CD1c-positive myeloid dendritic cell (primary cell): ENCODE results near the gene EBF3.

ENCODE experiments used
- DNase-seq: peaks from one replicate; pipeline ENCODE4 v3.0.0-alpha.2; 2016; ENCODE audit errors: extremely low spot score

Gene EBF3

DNA sequence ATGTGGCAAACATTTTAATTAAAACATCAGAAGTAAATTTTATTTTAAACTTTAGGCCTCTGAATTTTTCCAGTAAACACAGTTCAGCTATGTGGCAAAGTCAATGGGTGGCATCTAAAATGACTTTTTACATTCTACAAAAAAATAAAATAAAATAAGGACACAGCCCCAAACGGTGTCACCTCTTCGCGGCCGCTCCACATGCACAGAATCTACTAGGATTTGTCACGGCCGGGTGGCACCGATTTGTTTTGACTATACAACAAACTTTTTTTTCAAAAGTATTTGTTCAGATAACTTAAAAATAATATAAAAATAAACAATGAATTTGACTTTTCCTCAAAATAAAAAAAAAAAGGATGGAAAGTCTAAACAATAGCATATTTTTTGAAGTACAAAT is 127.8 kb downstream of the EBF3 start:
- no peak for DNase-seq

DNA sequence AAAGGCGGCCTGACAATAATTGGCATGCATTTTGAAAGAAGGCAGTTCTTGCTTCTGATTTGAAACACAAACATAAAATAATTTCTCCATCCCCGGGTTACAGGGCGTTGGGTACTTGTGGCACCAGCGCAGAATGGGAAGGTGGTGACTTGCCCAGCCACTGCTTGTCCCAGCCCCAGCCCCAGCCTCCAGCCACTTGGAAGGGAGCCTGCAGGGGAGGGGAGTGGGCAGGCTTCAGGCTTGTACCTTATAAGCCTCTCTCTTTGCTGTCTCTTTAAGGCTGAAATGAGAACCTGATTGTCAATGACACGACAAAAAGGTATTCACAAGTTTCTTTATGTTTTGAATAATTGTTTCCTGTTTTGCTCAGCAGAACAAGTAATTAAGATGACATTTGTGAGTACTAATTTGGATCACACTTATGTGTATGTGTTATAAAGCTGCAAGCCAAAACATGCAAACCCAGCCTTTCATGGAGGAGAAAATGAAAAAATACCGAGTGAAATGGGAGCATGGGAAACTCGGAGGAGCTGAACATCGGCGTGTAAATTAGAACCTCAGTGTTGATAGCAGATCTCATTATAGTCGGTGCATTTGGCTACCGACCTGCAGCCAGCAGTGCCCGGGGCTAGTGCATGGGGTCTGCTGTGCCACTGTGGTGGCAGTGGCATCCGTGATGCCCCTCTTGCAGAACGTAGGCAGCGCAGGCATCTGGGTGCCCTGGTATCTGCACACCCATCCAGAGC is 129.9 kb downstream of the EBF3 start:
- DNase-seq: no peak

DNA sequence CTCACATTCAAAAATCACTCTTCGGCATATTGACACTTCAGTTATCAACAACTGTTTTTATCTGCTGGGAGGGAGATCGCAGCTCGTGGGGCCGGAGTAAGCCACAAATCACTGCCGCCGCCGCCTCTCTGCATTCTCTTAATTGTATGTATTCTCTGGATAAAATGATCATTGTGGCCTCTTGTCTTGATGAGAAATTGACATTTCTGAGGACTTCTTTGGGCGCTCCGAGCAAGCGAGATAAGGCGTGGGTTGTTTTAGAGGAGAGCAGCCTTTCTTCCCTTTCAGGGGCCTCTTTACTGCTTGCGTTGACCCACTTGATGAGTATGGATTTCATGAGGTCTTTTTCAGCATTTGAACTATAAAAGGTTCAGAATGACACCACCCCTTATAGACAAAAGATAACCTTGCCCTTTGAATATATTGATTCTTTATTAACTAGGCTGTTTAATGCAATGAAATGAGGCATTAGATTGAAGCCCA is 130.6 kb downstream of the EBF3 start:
- DNase-seq: no peak

DNA sequence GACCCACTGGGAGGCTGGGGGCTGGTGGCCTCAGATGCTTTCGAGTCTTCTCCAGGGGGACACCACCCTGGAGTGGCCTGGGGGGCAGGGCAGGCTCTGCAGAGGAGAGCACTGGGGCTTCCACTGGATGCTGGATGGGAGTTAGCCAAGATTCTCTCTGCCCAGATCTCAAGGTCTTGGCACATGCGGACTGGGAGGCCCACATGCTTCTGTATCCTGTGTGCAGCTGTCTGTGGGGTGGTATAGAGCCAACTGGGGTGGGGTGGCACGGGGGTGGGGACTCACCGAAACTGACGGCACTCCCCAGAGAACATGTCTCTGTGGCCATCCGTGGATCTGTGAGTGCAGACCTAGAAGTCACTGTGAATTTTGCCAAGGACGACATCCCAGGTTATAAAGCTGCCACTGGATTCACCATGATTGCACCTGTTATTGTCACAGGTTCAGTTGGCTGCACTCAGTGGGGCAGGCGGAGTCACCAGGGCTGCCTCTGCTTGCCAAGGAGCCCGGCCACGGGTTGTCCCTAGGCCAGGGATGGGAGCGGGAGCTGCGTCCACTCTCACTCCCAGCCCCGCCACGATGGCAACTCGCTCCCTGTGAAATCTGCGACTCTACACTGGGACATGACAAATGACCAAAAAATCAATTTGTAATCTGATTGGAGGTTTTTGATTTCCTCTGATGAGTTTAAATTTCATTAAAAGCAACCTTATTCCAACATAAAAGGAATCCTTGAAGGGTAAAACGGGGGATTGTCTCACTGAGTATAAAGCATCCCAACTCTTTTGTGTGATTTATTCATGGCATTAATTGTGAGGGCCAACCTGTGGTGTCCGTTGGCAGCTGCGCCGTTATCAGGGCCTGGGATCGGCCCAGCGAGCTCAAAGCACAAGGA is 131.3 kb downstream of the EBF3 start:
- no peak for DNase-seq

DNA sequence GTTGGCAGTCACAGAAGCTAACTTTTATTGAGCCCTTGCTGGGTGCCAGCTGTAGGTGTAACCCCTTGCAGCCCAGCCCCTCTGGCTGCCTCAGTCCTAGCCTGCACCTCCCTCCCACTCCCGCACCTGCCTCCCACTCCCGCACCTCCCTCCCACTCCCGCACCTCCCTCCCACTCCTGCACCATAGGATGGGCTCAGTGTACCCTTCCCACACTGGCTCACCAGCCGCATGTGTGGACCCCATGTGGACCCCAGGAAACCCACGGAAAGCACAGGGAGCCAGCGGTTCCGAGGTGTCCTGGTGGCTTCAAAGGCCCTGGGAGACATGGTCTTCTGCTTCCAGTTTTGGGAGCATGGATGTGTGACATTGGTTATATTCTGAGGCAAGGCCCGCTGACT is 132.9 kb downstream of the EBF3 start:
- DNase-seq: no peak

DNA sequence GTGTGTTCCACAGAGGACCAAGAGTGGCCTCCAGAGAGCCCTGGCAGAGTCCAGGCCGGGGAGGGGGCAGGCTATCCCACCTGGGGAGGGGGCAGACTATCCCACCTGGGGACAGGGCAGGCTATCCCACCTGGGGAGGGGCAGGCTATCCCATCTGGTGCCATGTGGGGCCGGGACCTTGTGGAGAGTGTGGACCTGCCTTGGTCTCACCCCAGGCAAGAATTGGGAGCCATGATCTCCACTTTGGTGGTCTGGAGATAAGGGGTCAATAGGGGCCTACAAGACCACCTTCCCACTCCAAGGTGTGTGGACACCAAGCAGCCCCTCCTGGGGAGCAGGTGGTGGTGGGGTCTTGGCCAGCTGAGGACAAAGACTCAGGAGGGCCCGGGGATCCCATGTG is 138.2 kb downstream of the EBF3 start:
- no peak for DNase-seq

DNA sequence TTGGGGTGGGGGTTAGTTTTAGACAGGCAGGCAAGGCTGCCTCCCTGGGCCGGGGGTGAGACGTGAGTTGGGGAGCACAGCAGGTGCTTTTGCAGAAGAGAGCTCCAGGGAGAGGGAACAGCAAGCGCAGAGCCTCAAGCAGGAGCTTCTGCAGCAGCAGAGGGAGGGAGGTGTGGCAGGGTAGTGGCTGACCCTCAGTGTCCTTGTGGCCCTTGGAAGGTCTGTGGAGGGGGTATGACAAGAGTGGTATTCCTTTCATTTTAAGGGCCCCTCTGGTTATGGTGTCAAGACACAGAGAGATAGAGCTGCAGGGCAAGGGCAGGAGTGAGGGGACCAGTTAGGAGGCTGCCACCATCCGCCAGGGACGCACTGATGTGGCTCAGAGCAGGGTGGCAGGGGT is 138.9 kb downstream of the EBF3 start:
- no peak for DNase-seq

DNA sequence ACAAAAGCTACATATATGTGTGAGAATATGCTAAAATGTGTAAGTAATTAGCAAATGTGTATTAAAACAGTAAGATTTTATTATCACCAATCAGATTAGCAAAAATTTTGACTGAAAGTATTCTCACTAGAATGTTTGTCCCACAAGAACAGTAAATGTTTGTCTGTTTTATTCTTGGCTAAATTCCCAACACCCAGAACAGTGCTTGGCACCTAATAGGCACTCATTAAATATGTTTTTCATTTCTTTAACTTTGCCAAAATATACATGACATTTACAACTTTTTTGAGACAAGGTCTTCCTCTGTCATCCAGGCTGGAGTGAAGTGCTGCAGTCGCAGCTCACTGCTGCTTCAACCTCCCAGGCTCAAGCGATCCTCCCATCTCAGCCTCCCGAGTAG is 143.6 kb downstream of the EBF3 start:
- DNase-seq: no peak

DNA sequence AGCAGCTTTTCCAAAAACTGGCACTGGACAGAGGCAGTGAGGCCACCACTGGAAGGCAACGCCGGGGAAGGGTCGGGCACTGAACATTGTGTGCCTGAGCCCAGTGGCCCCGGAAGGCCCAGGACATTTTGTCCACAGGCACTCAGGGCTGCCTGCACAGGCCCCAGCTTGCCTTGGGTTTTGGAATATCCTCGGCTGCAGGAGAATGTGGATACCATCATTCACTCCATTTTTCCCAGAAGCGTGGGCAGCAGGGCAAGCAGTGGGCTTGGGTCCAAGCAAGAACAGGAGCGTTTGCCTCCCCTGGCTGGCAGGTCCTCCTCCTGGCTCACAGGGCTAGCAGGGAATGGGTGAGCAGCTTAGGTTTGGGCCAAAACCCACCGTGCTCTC is 147.4 kb downstream of the EBF3 start:
- DNase-seq: no peak

DNA sequence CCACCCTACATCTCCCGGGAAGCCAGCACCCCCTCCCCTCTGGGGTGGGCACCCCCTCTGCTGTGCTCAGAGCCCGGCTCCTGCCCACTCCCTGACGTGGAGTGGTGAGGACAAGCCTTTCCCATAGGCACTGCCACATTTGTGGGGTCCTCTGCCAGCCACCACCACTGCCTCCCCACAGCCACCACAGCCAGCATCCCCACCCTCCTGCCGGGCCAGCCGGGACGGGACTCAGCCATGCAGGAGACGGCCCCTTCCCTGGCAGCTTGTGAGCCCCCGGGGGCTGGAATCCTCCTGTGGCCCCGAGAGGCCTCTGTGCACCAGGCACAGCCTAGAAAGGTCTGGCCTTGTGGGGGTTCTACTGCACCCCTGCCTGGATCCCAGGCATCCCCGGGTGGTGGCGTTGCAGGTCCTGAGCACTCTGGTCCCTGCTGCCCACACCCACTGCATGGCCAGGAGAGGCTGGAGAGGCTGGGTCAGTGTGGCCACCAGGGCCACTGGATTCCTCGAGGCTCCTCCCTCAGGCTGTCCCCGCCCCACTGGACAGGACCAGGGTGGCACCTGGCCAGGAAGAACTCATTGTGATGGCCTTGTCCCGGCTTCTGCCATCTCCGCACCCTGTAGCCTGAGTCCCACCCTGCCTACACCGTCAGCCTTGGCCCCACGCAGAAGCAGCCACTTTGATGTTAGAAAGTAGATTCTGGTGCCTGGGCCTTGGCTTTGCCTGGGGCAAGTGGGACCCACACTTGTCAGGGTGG is 148.0 kb downstream of the EBF3 start:
- DNase-seq: no peak

DNA sequence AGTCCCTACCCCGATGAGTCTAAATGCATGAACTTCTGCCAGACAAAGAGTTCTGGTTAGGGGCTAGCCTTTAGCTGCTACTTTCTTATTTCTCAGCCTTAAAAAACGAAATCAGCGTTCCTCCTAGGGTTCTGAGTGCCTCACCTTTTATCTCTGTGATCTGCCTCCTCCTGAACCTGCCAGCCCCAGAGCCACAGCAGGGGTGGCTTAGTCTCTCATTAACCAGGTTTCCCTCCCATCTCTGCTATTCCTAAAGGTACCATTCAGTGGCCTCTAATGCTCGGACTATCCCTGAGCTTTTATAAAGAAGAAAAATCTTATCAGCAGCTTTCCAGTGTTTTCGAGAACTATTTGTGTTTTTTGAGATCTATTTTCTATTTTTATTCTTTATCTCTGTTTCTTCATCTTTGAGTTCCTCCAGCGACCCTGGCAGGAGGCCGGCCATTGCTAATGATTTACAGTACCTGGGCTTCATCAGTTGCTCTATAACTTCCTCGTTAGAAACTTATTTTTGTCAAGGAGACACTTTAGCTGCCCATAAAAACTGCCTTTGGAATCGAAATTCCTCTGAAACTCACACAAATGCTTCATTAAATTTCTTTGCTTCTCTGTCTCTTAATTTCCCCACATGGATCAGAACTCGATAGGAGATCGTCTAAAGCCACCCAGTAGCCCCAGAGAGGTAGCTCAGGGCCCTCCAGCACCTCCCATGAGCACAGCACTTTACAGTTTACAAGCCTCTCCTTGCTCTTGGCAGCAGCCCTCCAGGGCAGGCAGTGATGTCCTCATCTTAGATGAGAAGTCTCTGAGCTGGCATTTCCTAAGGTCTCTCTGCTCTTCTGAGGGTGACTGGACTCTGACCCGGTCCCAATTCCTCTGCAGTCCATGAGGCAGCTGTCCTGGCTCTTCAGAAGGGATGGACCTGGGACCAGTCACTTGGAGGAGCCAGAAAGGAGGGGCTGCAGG is 149.1 kb downstream of the EBF3 start:
- DNase-seq: no peak

DNA sequence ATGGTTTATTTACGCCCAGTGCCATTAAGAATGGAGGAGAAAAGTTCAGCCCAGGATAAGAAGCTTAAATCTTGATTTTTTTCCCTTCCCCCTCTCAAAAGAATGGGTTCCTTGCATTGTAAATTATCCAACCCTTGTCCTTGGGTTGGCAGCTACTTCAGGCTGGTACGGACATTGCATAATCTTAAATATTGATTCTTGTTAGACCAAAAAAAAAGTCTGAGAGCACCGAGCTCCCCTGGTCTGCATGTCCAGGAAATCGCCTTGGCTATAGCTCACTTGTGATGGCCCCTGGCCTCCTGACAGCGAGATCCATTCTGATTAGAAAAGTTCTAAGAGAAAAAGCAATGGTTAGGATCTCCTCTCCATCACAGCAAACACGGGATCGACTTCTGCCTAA is 151.7 kb downstream of the EBF3 start:
- DNase-seq: no peak

DNA sequence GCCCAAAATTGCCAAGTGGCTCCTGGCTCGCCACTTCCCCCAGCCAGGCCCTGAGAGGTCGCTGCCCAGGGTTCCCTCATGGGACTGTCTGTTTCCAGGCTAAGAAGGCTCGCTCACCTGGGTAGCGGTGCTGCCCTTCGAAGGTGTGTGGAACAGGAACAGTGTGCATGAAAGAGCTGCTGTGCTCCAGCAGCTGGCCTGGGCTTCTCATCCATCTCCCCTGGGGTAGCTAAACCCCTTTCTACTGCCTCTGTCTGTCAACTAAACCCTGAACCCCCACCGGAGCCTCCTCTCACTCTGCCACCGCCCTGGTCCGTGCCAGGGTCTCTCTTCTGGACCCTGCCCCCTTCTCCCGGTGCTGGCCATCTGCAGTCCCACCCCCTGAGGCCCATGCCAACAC is 152.9 kb downstream of the EBF3 start:
- DNase-seq: no peak

DNA sequence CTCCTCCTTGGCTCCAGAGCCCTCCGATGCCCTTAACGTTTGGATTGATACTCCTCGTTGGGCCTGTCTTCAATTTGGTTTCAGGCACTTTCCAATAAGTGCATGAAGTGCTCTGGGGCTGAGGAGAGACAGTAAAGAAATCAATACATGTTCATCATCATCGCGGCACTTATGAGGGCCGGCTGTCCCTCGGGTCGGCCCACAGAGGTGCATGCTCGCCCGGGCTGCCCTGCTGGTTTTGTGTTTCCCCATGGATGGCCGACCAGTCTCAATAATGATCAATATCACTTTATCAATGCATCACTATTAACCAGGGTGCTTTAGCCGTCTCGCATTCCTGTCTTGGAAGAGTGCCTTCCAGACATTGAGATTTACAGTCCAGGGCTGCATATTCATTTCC is 154.2 kb downstream of the EBF3 start:
- no peak for DNase-seq

DNA sequence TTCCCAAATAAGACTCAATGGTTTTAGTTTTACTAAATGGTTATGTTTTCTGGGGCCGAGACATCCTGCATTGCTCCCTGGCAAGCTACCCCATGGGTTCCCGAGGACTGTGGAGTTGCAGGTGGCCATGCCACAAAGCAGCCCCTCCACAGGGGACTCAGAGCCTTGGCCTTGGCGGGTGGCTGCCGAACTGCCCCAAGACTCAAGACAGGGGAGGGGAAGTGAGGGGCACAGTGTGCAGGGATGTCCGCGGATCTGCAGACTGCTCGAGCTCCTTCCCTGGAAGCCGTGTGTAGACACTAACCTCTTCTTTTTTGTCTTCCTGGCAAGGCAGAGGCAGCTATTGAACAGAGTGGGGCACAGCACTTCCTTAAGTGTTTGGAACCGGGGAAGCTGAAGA is 154.6 kb downstream of the EBF3 start:
- no peak for DNase-seq

DNA sequence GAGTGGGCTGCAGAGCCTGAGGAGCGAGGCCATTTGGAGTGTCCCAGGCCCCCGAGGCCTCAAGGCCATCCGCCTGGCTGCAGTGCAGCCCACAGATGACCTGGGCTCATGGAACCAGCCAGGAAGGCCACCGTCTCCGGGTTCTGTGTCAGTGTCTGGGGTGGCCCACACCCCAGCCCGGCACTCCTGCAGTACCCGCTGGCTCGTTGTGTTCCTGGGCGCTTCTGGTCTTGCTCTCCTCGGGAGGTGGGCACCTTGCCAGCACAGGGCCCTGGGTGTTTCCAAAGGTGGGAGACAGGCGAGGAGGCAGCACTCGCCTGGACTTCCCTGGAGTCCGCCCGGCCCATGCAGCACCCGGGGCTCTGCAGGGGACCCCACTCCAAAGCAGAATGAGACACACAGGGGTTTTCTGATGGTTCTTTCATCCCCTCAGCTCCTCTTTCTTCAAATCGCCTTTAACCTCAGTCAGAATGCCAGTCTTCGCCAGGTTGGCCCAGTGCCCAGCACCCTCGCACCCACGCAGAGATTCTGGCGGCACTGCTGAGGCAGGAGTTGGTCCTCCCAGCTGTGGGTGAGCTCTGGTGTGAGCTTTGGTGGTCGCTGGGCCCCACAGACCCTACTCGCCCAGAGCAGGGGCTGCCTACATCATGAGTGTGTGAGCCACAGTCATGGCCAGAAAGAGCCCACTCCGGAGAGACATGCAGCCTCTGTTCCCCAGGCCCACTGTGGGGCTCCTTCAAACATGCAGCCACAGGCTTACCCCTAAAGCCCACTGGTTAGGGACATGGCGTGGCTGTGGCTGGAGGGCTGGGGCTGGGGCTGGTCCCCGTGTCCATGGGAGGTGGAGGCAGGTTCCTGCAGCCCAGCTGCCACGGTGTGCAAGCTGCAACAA is 155.7 kb downstream of the EBF3 start:
- no peak for DNase-seq

DNA sequence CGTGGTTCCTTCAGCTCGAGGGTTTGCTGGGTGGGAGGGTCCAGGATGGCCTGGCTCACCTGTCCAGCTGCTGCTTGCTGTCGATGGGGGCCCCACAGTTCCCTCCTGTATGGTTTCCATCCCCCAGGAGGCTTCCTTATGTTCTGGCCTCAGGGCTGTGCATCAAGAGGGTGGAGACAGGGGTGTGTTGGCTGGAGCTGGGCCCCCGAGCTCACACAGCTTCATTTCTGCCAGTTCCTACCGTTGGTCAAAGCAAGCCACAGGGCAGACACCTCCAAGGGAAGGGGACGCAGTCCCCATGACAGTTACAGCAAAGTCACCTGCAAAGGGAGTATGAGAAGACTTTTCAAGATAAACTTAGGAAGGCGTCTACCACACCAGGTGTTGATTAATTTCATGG is 156.9 kb downstream of the EBF3 start:
- DNase-seq: no peak

DNA sequence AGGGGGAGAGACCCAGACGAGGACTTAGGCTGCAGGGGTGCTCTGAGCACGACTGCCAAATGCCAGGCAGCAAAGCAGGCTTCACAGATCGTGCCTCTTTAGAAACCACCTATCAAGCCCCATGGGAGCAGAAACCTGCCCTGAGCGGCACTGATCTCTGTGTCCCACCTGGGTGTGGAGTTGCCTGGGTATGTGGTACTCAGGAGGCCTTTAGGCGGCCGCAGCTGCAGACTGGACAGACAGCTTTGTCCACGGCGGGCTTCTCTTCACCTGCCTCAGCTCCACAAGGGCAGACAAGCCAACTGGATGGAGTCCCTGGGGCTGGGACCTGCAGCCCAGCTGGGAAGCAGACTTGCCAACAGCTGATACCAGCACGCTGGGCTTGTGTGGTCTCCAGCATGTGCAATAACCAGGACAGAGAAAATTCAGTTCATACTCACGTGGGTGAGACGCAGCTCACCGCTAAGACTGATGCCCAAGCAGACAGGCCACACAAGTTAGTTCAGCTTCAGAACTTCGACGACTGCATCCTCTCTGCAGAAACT is 163.2 kb downstream of the EBF3 start:
- DNase-seq: no peak

DNA sequence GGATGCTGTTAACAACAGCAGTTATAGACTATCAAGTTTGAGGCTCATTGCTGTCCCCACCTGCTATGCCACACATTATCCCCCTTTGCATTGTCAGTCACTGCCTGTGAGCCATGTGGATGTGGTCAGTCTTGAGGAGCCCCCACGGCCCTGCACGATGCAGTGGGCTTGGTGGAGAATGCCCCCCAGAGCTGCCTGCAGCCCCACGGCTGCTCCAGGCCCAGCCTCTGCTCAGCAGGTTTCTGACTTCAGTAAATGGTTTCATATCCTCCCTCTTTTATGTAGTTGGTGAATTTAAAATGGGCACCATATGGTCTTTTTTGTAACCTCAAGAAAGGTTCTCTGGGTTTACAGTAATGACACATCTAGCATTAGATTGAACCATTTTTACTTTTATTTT is 164.1 kb downstream of the EBF3 start:
- DNase-seq: no peak
